ENCODE data around the gene CTDSPL.

- TF ChIP-seq POLR2A (IDR thresholded peaks at IDR 0.05) (no peak), CTCF (IDR thresholded peaks at IDR 0.05) (no peak)
Measured at GRCh38 chr3:37964716-37965115, 103.0 kb downstream of the CTDSPL start.
